PFSK-1 (cell line): ENCODE data around the gene QRFPR.

Source experiments
- FOXP2 ChIP-seq: optimal IDR thresholded peaks from 2 replicates; pipeline ENCODE3; 2011; ENCODE audit warnings: borderline replicate concordance, control low read depth, inconsistent platforms; ENCODE audit not compliant: insufficient read depth; ENCODE audit errors: extremely low read length, extremely low read depth
- POLR2AphosphoS5 ChIP-seq: IDR thresholded peaks from 2 replicates; pipeline ENCODE4 v1.6.1; 2012; ENCODE audit warnings: low read depth, mild to moderate bottlenecking, control low read depth, low read length, moderate library complexity
- REST ChIP-seq, 2 experiments: IDR thresholded peaks; 2 replicates each; pipeline versions ENCODE4 v1.6.1 to v1.8.0; 2011 to 2012; ENCODE audit warnings: low read depth in 2 of 2, low read length in 2 of 2, control low read depth in 1 of 2, inconsistent platforms in 1 of 2, mild to moderate bottlenecking in 1 of 2, moderate library complexity in 1 of 2; ENCODE audit not compliant: insufficient read depth in 1 of 2
- SIN3A ChIP-seq: IDR thresholded peaks from 2 replicates; pipeline ENCODE4 v1.6.1; 2012; ENCODE audit warnings: mild to moderate bottlenecking, low read length, moderate library complexity, borderline replicate concordance; ENCODE audit not compliant: insufficient read depth
- TAF1 ChIP-seq: IDR thresholded peaks from 2 replicates; pipeline ENCODE4 v1.6.1; 2012; ENCODE audit warnings: low read length, control low read depth, borderline replicate concordance; ENCODE audit not compliant: insufficient read depth

The QRFPR gene

GRCh38 chr4:121377076-121377475 is 3.7 kb downstream of the QRFPR start:
- TF ChIP-seq REST (IDR thresholded peaks at IDR 0.05; ENCODE audit: insufficient read depth in 1 of 2, low read depth in 2 of 2, low read length in 2 of 2) (no peak), POLR2AphosphoS5 (no peak), SIN3A (no peak)

GRCh38 chr4:121376556-121376955 is 4.3 kb downstream of the QRFPR start:
- TF ChIP-seq SIN3A: no peak
- no peak for TF ChIP-seq TAF1
- no peak for TF ChIP-seq REST (IDR thresholded peaks at IDR 0.05; ENCODE audit: insufficient read depth in 1 of 2, low read depth in 2 of 2, low read length in 2 of 2)
- TF ChIP-seq POLR2AphosphoS5: no peak
- TF ChIP-seq FOXP2: no peak

- no peak for TF ChIP-seq TAF1
- TF ChIP-seq REST (IDR thresholded peaks at IDR 0.05; ENCODE audit: insufficient read depth in 1 of 2, low read depth in 2 of 2, low read length in 2 of 2): no peak
Measured at GRCh38 chr4:121376097-121376496, 4.7 kb downstream of the QRFPR start.

GRCh38 chr4:121375262-121375661 is 5.6 kb downstream of the QRFPR start:
- TF ChIP-seq TAF1: no peak
- no peak for TF ChIP-seq REST (IDR thresholded peaks at IDR 0.05; ENCODE audit: insufficient read depth in 1 of 2, low read depth in 2 of 2, low read length in 2 of 2)
- TF ChIP-seq FOXP2: no peak
- TF ChIP-seq SIN3A: no peak
- TF ChIP-seq POLR2AphosphoS5: no peak

GRCh38 chr4:121373841-121374240 is 7.0 kb downstream of the QRFPR start:
- TF ChIP-seq REST (IDR thresholded peaks at IDR 0.05; ENCODE audit: insufficient read depth in 1 of 2, low read depth in 2 of 2, low read length in 2 of 2) (no peak), POLR2AphosphoS5 (no peak), SIN3A (no peak), FOXP2 (no peak), TAF1 (no peak)
